ENCODE results near the gene RGS3. TPM values are rescaled to one million over a fixed set of nuclear protein-coding genes. Genes with fewer than 3 reads are reported as not detected.

Gene RGS3
- polyA plus RNA-seq, 2 of the 4 experiments (the other 2 are of a cell fraction): 19.6 to 22.9 TPM

DNA sequence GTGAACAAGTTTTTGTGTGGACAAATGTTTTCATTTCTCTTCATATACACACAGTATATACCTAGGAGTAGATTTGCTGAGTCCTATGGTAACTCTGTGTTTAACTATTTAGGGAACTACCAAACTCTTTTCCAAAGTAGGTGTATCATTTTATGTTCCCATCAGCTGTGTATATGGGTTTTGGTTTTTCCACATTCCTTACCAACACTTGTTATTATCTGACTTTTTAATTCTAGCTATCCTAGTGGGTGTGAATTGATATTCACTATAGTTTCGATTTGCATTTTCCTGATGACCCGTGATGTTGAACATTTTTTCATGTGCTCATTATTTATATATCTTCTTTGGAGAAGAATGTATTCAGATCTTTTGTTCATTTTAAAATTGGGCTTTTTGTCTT, 3.7 kb downstream of the RGS3 start:
- no peak for ATAC-seq
- CTCF ChIA-PET: interaction anchor here (1.1 to 5.4 kb wide), 4 partner anchors 21 to 191 kb away, joined by 3 to 31 read pairs (median 8); no protein-coding TSS in a partner anchor

DNA sequence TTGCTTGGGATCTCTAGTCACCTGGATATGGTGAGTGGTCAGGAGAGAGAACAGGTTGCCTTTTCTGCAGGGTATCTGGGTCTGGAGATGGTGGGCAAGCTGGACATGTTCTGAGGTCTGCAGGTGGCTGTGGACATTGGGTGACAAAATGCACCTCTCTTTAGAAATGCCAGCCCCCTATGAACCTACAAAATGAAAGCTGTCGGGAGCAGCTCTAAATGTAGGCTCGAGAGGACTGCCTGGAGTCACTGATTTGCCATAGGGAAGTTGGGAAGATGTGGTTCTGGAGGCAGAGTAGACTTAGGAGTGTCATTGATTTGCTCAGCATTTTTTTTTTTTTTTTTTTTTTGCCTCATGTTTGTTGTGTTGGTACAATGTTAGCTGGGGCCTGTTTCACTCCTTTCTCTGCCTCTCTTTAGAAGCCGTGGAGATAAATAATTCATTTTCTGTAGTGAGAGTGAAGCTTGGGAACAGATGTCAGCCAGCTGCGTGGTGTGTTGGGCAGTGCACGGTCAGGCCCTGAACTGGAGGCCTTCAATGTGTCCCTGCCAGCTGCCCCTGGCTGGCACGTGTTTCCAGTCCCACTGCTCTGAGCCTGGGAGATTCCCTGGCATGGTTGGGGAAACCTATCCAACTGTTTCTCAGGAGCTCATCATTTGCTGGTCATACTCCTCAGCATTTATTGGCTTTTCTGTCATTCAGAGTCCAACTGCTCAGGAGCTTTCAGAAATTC, 5.4 kb downstream of the RGS3 start:
- Histone ChIP-seq H3K9me3 (no peaks in the 10 kb centered on the region; the same call in 2 of the 3 replicates), H3K4me2 (0 out of 3 replicates have a peak overlapping the region, but pooled peaks have one; percentile 13), H3K4me3 (no peak overlapping the region), H3K4me1 (peaks cover 30% of the 10 kb centered on the region), H3K27ac (peak overlapping the region in 1 of 2 experiments; percentile 32; a peak in 2 of 6 replicates)
- TF ChIP-seq RNF2 (IDR thresholded peaks at IDR 0.05; ENCODE audit: borderline replicate concordance, low read depth) (no peak), HDAC2 (IDR thresholded peaks at IDR 0.05) (no peak), EHF (CRISPR knock-in tag; IDR thresholded peaks at IDR 0.05) (no peak), CEBPB (IDR thresholded peaks at IDR 0.05) (no peak), JUN (IDR thresholded peaks at IDR 0.05) (no peak), FOSL2 (IDR thresholded peaks at IDR 0.05) (no peak), FOSL2 (CRISPR knock-in tag; IDR thresholded peaks at IDR 0.05) (no peak), ZFP36 (IDR thresholded peaks at IDR 0.05; ENCODE audit: borderline replicate concordance, partially characterized antibody) (no peak), CBX2 (IDR thresholded peaks at IDR 0.05; ENCODE audit: borderline replicate concordance, low read depth) (no peak), BHLHE40 (IDR thresholded peaks at IDR 0.05; ENCODE audit: low read depth, low read length) (no peak), RARB (CRISPR knock-in tag; IDR thresholded peaks at IDR 0.05) (no peak)
- TF ChIP-seq, protein P1, sequence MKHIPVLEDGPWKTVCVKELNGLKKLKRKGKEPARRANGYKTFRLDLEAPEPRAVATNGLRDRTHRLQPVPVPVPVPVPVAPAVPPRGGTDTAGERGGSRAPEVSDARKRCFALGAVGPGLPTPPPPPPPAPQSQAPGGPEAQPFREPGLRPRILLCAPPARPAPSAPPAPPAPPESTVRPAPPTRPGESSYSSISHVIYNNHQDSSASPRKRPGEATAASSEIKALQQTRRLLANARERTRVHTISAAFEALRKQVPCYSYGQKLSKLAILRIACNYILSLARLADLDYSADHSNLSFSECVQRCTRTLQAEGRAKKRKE (CRISPR knock-in tag; IDR thresholded peaks at IDR 0.05; ENCODE audit: low read depth): no peak
- TF ChIP-seq, protein P2, sequence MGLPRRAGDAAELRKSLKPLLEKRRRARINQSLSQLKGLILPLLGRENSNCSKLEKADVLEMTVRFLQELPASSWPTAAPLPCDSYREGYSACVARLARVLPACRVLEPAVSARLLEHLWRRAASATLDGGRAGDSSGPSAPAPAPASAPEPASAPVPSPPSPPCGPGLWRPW (IDR thresholded peaks at IDR 0.05): no peak
- TF ChIP-seq, protein P3, sequence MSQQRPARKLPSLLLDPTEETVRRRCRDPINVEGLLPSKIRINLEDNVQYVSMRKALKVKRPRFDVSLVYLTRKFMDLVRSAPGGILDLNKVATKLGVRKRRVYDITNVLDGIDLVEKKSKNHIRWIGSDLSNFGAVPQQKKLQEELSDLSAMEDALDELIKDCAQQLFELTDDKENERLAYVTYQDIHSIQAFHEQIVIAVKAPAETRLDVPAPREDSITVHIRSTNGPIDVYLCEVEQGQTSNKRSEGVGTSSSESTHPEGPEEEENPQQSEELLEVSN (IDR thresholded peaks at IDR 0.05; ENCODE audit: borderline replicate concordance, low read depth): no peak
- TF ChIP-seq, protein P4, sequence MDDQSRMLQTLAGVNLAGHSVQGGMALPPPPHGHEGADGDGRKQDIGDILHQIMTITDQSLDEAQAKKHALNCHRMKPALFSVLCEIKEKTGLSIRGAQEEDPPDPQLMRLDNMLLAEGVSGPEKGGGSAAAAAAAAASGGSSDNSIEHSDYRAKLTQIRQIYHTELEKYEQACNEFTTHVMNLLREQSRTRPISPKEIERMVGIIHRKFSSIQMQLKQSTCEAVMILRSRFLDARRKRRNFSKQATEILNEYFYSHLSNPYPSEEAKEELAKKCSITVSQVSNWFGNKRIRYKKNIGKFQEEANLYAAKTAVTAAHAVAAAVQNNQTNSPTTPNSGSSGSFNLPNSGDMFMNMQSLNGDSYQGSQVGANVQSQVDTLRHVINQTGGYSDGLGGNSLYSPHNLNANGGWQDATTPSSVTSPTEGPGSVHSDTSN (IDR thresholded peaks at IDR 0.05): no peak
- WGBS (ENCODE audit: missing lambda C conversion rate): 76% methylated on average over 6 of the region's 6 CpGs
- ChIA-PET CTCF (interaction anchor here (0.6 to 1.5 kb wide), 3 partner anchors 9 to 187 kb away, joined by 3 to 7 read pairs (median 4); no protein-coding TSS in a partner anchor), POLR2A (no interaction called here)
- DNase-seq (ENCODE audit: low read depth in 1 of 2, low spot score in 1 of 2) (no peak), ATAC-seq (no peak), FAIRE-seq (no peak)

More for the DNA sequence above, 3.7 kb downstream of the RGS3 start:
- POLR2A ChIA-PET: no interaction called here
- 96% methylated on average over 2 of the region's 2 CpGs for WGBS (ENCODE audit: missing lambda C conversion rate)
- TF ChIP-seq POLR2AphosphoS2 (conservative IDR thresholded peaks at IDR 0.05; ENCODE audit: low read length): no peak
- Histone ChIP-seq H3K4me2 (no peak overlapping the region), H3K27ac (no peak overlapping the region), H3K4me1 (peaks cover 36% of the 10 kb centered on the region), H3K4me3 (no peak overlapping the region), H3K9me3 (no peaks in the 10 kb centered on the region; the same call in 2 of the 3 replicates)
- no peak for DNase-seq (ENCODE audit: low read depth in 1 of 2, low spot score in 1 of 2)
- FAIRE-seq: no peak

DNA sequence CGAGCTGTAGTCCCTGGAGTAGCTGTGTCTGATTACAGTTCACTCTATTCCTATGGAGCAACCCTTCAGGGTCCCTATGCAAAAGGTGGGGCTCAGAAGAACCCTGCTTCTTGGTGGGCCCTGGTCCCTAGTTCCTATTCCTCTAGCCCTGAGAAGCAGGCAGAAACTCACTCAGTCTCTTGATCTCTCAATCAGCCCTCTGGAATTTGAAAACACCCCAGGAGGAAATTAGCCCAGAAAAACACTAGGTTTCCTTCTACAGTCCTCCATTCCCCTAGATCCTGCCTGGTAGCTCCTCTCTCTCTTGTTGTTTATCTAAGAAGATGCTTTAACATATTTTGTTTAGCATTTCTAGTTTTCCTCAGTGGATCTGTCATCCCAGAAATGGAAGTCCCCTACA, 7.6 kb downstream of the RGS3 start:
- Histone ChIP-seq H3K9me3 (no peaks in the 10 kb centered on the region; the same call in 2 of the 3 replicates), H3K27ac (no peak overlapping the region), H3K4me3 (no peak overlapping the region), H3K4me1 (peaks cover 11% of the 10 kb centered on the region; the same call in 1 of the 3 replicates), H3K4me2 (no peak overlapping the region)
- ATAC-seq: no peak
- 79% methylated on average over 1 of the region's 1 CpG for WGBS (ENCODE audit: missing lambda C conversion rate)
- POLR2A ChIA-PET: no interaction called here
- FAIRE-seq: no peak
- no peak for DNase-seq (ENCODE audit: low read depth in 1 of 2, low spot score in 1 of 2)
- CTCF ChIA-PET: interaction anchor here (0.7 to 2.3 kb wide), 6 partner anchors 25 to 187 kb away, joined by 3 to 9 read pairs (median 3); no protein-coding TSS in a partner anchor
- TF ChIP-seq, protein P5, sequence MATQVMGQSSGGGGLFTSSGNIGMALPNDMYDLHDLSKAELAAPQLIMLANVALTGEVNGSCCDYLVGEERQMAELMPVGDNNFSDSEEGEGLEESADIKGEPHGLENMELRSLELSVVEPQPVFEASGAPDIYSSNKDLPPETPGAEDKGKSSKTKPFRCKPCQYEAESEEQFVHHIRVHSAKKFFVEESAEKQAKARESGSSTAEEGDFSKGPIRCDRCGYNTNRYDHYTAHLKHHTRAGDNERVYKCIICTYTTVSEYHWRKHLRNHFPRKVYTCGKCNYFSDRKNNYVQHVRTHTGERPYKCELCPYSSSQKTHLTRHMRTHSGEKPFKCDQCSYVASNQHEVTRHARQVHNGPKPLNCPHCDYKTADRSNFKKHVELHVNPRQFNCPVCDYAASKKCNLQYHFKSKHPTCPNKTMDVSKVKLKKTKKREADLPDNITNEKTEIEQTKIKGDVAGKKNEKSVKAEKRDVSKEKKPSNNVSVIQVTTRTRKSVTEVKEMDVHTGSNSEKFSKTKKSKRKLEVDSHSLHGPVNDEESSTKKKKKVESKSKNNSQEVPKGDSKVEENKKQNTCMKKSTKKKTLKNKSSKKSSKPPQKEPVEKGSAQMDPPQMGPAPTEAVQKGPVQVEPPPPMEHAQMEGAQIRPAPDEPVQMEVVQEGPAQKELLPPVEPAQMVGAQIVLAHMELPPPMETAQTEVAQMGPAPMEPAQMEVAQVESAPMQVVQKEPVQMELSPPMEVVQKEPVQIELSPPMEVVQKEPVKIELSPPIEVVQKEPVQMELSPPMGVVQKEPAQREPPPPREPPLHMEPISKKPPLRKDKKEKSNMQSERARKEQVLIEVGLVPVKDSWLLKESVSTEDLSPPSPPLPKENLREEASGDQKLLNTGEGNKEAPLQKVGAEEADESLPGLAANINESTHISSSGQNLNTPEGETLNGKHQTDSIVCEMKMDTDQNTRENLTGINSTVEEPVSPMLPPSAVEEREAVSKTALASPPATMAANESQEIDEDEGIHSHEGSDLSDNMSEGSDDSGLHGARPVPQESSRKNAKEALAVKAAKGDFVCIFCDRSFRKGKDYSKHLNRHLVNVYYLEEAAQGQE (IDR thresholded peaks at IDR 0.05): no peak
- TF ChIP-seq HDAC2 (IDR thresholded peaks at IDR 0.05): no peak
- TF ChIP-seq CEBPB (IDR thresholded peaks at IDR 0.05): no peak
- TF ChIP-seq MAZ (IDR thresholded peaks at IDR 0.05; ENCODE audit: borderline replicate concordance, low read depth, low read length): no peak
- TF ChIP-seq RCOR1 (IDR thresholded peaks at IDR 0.05; ENCODE audit: low read depth, low read length): no peak
- TF ChIP-seq NR3C1 (IDR thresholded peaks at IDR 0.05): no peak
- TF ChIP-seq MYC (IDR thresholded peaks at IDR 0.05; ENCODE audit: borderline replicate concordance, low read length): no peak
- no peak for TF ChIP-seq JUN (IDR thresholded peaks at IDR 0.05)
- TF ChIP-seq CBX2 (IDR thresholded peaks at IDR 0.05; ENCODE audit: borderline replicate concordance, low read depth): no peak
- TF ChIP-seq TP53 (CRISPR knock-in tag; IDR thresholded peaks at IDR 0.05): no peak
- TF ChIP-seq, protein P6, sequence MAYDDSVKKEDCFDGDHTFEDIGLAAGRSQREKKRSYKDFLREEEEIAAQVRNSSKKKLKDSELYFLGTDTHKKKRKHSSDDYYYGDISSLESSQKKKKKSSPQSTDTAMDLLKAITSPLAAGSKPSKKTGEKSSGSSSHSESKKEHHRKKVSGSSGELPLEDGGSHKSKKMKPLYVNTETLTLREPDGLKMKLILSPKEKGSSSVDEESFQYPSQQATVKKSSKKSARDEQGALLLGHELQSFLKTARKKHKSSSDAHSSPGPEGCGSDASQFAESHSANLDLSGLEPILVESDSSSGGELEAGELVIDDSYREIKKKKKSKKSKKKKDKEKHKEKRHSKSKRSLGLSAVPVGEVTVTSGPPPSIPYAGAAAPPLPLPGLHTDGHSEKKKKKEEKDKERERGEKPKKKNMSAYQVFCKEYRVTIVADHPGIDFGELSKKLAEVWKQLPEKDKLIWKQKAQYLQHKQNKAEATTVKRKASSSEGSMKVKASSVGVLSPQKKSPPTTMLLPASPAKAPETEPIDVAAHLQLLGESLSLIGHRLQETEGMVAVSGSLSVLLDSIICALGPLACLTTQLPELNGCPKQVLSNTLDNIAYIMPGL (CRISPR knock-in tag; IDR thresholded peaks at IDR 0.05; ENCODE audit: borderline replicate concordance): no peak
- TF ChIP-seq PHF8 (IDR thresholded peaks at IDR 0.05; ENCODE audit: borderline replicate concordance, low read depth): no peak

Data from A549 (cell line).